Endothelial cell of umbilical vein (primary cell): ENCODE results near the gene SRP68. TPM values are rescaled to one million over a fixed set of nuclear protein-coding genes. Genes with fewer than 3 reads are reported as not detected.

ENCODE experiments used
- BruUV-seq: library from RNA; stranded (reverse); fragments of 400-500 nt; replicated peaks from 2 replicates; lab custom pipeline; 2021; lab: Mats Ljungman, UMichigan
- CTCF ChIA-PET: fragments of 300-600, 350-600 bp; sonication (Branson Sonifier 250); formaldehyde crosslinking; loops from one replicate; lab custom pipeline; 2021; ENCODE audit warnings: antibody characterized with exemption, inconsistent platforms; lab: Charles Lee
- POLR2A ChIA-PET: fragments of 300-600, 350-600 bp; sonication (Branson Sonifier 250); formaldehyde crosslinking; loops from one replicate; lab custom pipeline; 2021; ENCODE audit warnings: antibody characterized with exemption, inconsistent platforms; lab: Charles Lee
- DNase-seq: peaks from one replicate; pipeline ENCODE4 v3.0.0-alpha.2; 2011; ENCODE audit warnings: low read depth, low spot score
- FAIRE-seq: peaks from 2 replicates; lab custom pipeline; 2011; peaks lifted over from hg19 to GRCh38; lab: Jason Lieb, UNC
- H2AFZ ChIP-seq: 2 replicates; pipeline ENCODE4 v1.6.0; 2012; ENCODE audit warnings: low read depth, low read length, control low read depth, inconsistent platforms
- H3K27ac ChIP-seq: 2 replicates; pipeline ENCODE4 v1.5.1; 2011; ENCODE audit warnings: low read depth, mild to moderate bottlenecking, control low read depth, low read length, moderate library complexity; ENCODE audit not compliant: insufficient read depth
- H3K27me3 ChIP-seq, 2 experiments: 2 replicates each; pipeline versions ENCODE4 v1.6.0 to v1.6.1; 2011; ENCODE audit warnings: low read length in 2 of 2, mixed read lengths in 1 of 2; ENCODE audit not compliant: control insufficient read depth in 2 of 2, insufficient read depth in 2 of 2
- H3K36me3 ChIP-seq, 2 experiments: 2 replicates in 1 of 2; 3 replicates in 1 of 2; pipeline ENCODE4 v1.5.1; 2011; ENCODE audit warnings: low read length in 2 of 2, mild to moderate bottlenecking in 1 of 2, moderate library complexity in 1 of 2; ENCODE audit not compliant: control insufficient read depth in 2 of 2, insufficient read depth in 2 of 2; ENCODE audit errors: extremely low read depth in 1 of 2
- H3K4me1 ChIP-seq: 3 replicates; pipeline ENCODE4 v1.5.1; 2011; ENCODE audit warnings: mild to moderate bottlenecking, low read length; ENCODE audit not compliant: control insufficient read depth, insufficient read depth; ENCODE audit errors: extremely low read depth
- H3K4me2 ChIP-seq: 2 replicates; pipeline ENCODE4 v1.6.1; 2011; ENCODE audit warnings: low read length, control low read depth, mixed read lengths; ENCODE audit not compliant: insufficient read depth
- H3K4me3 ChIP-seq, 3 experiments: fragments of 200-600 bp in 1 of 3; sonication (generic), shearing (Covaris generic) in 1 of 3; replicated peaks in 1 of 3; 2 replicates each; pipeline ENCODE4 v1.5.1; 2011 to 2016; ENCODE audit warnings: control low read depth in 3 of 3, low read length in 3 of 3, mild to moderate bottlenecking in 2 of 3, inconsistent platforms in 1 of 3, low read depth in 1 of 3, moderate library complexity in 1 of 3; ENCODE audit not compliant: insufficient read depth in 1 of 3
- H3K79me2 ChIP-seq: 2 replicates; pipeline ENCODE4 v1.6.0; 2012; ENCODE audit warnings: low read length, inconsistent platforms; ENCODE audit not compliant: control insufficient read depth, insufficient read depth
- H3K9ac ChIP-seq: replicated peaks from 2 replicates; pipeline ENCODE3; 2011; ENCODE audit warnings: low read length, control low read depth; ENCODE audit not compliant: insufficient read depth; ENCODE audit errors: extremely low read depth
- H3K9me1 ChIP-seq: replicated peaks from 3 replicates; pipeline ENCODE4 v1.6.0; 2011; ENCODE audit warnings: mild to moderate bottlenecking, low read length; ENCODE audit not compliant: control insufficient read depth, insufficient read depth; ENCODE audit errors: extremely low read depth
- H3K9me3 ChIP-seq: replicated peaks from 2 replicates; pipeline ENCODE4 v1.5.1; 2012; ENCODE audit warnings: low read length, inconsistent platforms; ENCODE audit not compliant: control insufficient read depth, insufficient read depth
- H4K20me1 ChIP-seq: replicated peaks from 2 replicates; pipeline ENCODE3; 2011; ENCODE audit warnings: mild to moderate bottlenecking, low read length; ENCODE audit not compliant: control insufficient read depth, insufficient read depth; ENCODE audit errors: extremely low read depth
- EZH2 ChIP-seq: IDR thresholded peaks from 2 replicates; pipeline ENCODE4 v1.6.1; 2012; ENCODE audit warnings: borderline replicate concordance, low read depth, mild to moderate bottlenecking, moderate library complexity, low read length, inconsistent platforms; ENCODE audit not compliant: severe bottlenecking
- FOS ChIP-seq: IDR thresholded peaks from 2 replicates; pipeline ENCODE4 v1.6.1; 2011; ENCODE audit warnings: mild to moderate bottlenecking, low read length, moderate library complexity, borderline replicate concordance; ENCODE audit not compliant: insufficient read depth
- GATA2 ChIP-seq: IDR thresholded peaks from 2 replicates; pipeline ENCODE4 v1.7.0; 2011; ENCODE audit warnings: low read depth, mild to moderate bottlenecking, moderate library complexity, mixed read lengths, low read length; ENCODE audit not compliant: insufficient read length, insufficient read depth
- JUN ChIP-seq: IDR thresholded peaks from 2 replicates; pipeline ENCODE4 v1.6.1; 2011; ENCODE audit warnings: borderline replicate concordance, low read depth; ENCODE audit not compliant: insufficient read length, insufficient read depth
- MAX ChIP-seq: IDR thresholded peaks from 2 replicates; pipeline ENCODE4 v1.6.1; 2011; ENCODE audit not compliant: insufficient read depth, insufficient read length
- MYC ChIP-seq: IDR thresholded peaks from one replicate; pipeline ENCODE4 v1.6.1; 2011; ENCODE audit warnings: mild to moderate bottlenecking, low read depth, low read length
- POLR2A ChIP-seq: IDR thresholded peaks from 2 replicates; pipeline ENCODE4 v1.6.1; 2012; ENCODE audit warnings: low read depth, mild to moderate bottlenecking, control low read depth, low read length
- POLR2AphosphoS5 ChIP-seq: IDR thresholded peaks from 2 replicates; pipeline ENCODE4 v1.6.1; 2012; ENCODE audit warnings: low read depth, mild to moderate bottlenecking, control low read depth, low read length, moderate library complexity; ENCODE audit not compliant: insufficient read depth
- dilution Hi-C: fragments of 300-500 bp; cut with MboI; formaldehyde crosslinking; loops from one replicate; pipeline ENCODE4 v1.15.0; 2019; ENCODE audit warnings: low sequenced_read_pairs; ENCODE audit not compliant: extremely low pct_ligation_motif_present
- intact Hi-C: fragments of 100-400 bp; cut with micrococcal nuclease; formaldehyde crosslinking; loops from one replicate; pipeline ENCODE4 v1.10.0; 2022
- polyA plus RNA-seq, 4 experiments: library from polyadenylated mRNA; depleted of rRNA in 3 of 4; stranded (reverse) in 3 of 4; unstranded in 1 of 4; fragments of >200 nt; gene quantifications; 2 replicates each; pipeline versions ENCODE4 v1.2.1 to v1.2.3, GENCODE V29; 2011 to 2012; ENCODE audit warnings: missing spikeins in 1 of 4
- total RNA-seq: library from RNA; stranded (reverse); gene quantifications from 2 replicates; pipeline ENCODE4 v1.2.3, GENCODE V29; 2021
- TF ChIP-seq, protein P1 (sequence below), 2 donors: IDR thresholded peaks; 1 replicate in 1 of 2; 2 replicates in 1 of 2; pipeline ENCODE4 v1.5.1; 2011; ENCODE audit warnings: low read length in 2 of 2, mild to moderate bottlenecking in 2 of 2, moderate library complexity in 2 of 2, control low read depth in 1 of 2, inconsistent platforms in 1 of 2, low read depth in 1 of 2; ENCODE audit not compliant: insufficient read depth in 1 of 2; ENCODE audit errors: extremely low read depth in 1 of 2

SRP68 gene
- total and polyA plus RNA-seq, 2 donors (not counting 3 experiments of a cell fraction or from before 2014, with no cell fraction given), result 64.6 to 81.7 TPM

GRCh38 chr17:76007131-76007849, 65.0 kb downstream of the SRP68 start:
- intact Hi-C loops (loop anchor here (10.0 kb wide), 1 partner anchor 232 kb away; a partner anchor contains a TSS), dilution Hi-C loops (no loop called here)
- Histone ChIP-seq H2AFZ (no peak overlapping the region), H3K4me2 (no peak overlapping the region), H3K4me1 (no peaks in the 10 kb centered on the region), H4K20me1 (no peaks in the 10 kb centered on the region), H3K9me3 (no peaks in the 10 kb centered on the region), H3K9me1 (no peaks in the 10 kb centered on the region), H3K4me3 (no peak overlapping the region), H3K79me2 (no peaks in the 10 kb centered on the region), H3K36me3 (no peaks in the 10 kb centered on the region), H3K27me3 (no peaks in the 10 kb centered on the region), H3K27ac (no peak overlapping the region), H3K9ac (no peak overlapping the region)
- ChIA-PET CTCF (interaction anchor here (1.1 to 4.6 kb wide), 4 partner anchors 8 to 109 kb away, joined by 3 to 35 read pairs (median 10); partner anchors contain the start of genes CDK3, FBF1 and MRPL38), POLR2A (no interaction called here)
- no peak for DNase-seq
- BruUV-seq, result no TSS peak
- FAIRE-seq, result no peak
- TF ChIP-seq JUN (no peak), FOS (no peak), POLR2A (no peak), EZH2 (no peak), POLR2AphosphoS5 (no peak), MYC (no peak), MAX (no peak), GATA2 (no peak)
- TF ChIP-seq, protein P1, sequence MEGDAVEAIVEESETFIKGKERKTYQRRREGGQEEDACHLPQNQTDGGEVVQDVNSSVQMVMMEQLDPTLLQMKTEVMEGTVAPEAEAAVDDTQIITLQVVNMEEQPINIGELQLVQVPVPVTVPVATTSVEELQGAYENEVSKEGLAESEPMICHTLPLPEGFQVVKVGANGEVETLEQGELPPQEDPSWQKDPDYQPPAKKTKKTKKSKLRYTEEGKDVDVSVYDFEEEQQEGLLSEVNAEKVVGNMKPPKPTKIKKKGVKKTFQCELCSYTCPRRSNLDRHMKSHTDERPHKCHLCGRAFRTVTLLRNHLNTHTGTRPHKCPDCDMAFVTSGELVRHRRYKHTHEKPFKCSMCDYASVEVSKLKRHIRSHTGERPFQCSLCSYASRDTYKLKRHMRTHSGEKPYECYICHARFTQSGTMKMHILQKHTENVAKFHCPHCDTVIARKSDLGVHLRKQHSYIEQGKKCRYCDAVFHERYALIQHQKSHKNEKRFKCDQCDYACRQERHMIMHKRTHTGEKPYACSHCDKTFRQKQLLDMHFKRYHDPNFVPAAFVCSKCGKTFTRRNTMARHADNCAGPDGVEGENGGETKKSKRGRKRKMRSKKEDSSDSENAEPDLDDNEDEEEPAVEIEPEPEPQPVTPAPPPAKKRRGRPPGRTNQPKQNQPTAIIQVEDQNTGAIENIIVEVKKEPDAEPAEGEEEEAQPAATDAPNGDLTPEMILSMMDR (IDR thresholded peaks at IDR 0.05; ENCODE audit: extremely low read depth in 1 of 2, insufficient read depth in 1 of 2, low read depth in 1 of 2, low read length in 2 of 2), result no peak
